Activated CD4-positive, alpha-beta memory T cell treated with anti-CD3 and anti-CD28 coated beads, Interleukin-2, amount 10 ng/mL, durations not matched to agents 7 days and 5 days (primary cell): ENCODE results near the gene MTG2. TPM values are rescaled to one million over a fixed set of nuclear protein-coding genes. Genes with fewer than 3 reads are reported as not detected.

Experiments used
- CTCF ChIA-PET: fragments of 350-600 bp; sonication (Branson Sonifier 250); formaldehyde crosslinking; loops from one replicate; lab custom pipeline; 2021; ENCODE audit warnings: antibody characterized with exemption, inconsistent platforms; lab: Charles Lee
- POLR2A ChIA-PET: fragments of 350-600 bp; sonication (Branson Sonifier 250); formaldehyde crosslinking; loops from one replicate; lab custom pipeline; 2021; ENCODE audit warnings: antibody characterized with exemption; lab: Charles Lee
- DNase-seq: peaks from one replicate; pipeline ENCODE4 v3.0.0-alpha.2; 2020
- H3K27ac Mint-ChIP-seq: one replicate; pipeline ENCODE4 v1.8.0; 2021; ENCODE audit warnings: mild to moderate bottlenecking, mixed read lengths
- H3K27me3 Mint-ChIP-seq: one replicate; pipeline ENCODE4 v1.8.0; 2021; ENCODE audit warnings: mixed read lengths
- H3K36me3 Mint-ChIP-seq: one replicate; pipeline ENCODE4 v1.8.0; 2021; ENCODE audit warnings: low read depth, mixed read lengths
- H3K4me1 Mint-ChIP-seq: one replicate; pipeline ENCODE4 v1.8.0; 2021; ENCODE audit warnings: mixed read lengths
- H3K4me3 Mint-ChIP-seq: one replicate; pipeline ENCODE4 v1.8.0; 2021; ENCODE audit warnings: mild to moderate bottlenecking, mixed read lengths
- H3K9me3 Mint-ChIP-seq: one replicate; pipeline ENCODE4 v1.8.0; 2021; ENCODE audit warnings: mixed read lengths
- total RNA-seq, 2 experiments: library from RNA; stranded (reverse); gene quantifications; one replicate each; pipeline ENCODE4 v1.2.3, GENCODE V29; 2021

Gene MTG2
- total RNA-seq, 2 experiments from 2014 or later, result 25.6 to 27.2 TPM

DNA sequence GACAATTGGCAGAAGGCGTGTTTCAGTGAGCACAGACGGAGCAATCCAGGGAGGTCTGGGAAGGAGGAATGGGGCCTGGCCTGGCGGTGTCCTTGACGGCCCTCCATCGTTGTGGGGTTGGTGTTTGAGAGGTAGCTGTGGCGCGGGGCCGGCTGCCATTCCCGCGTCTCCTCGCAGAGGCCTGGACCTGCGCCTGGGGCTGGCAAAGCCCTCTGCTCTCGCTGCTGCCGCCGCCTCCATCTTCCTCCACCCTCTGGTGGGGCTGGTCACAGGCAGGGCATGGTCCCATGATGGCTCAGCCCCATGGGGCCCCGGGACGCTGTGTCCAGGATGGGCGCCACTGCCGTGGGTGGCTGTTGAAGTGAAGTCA, 63.1 kb downstream of the MTG2 start:
- POLR2A ChIA-PET, result no interaction called here
- Mint-ChIP-seq H3K27ac (no peak overlapping the region), H3K27me3 (no peaks in the 10 kb centered on the region), H3K9me3 (no peaks in the 10 kb centered on the region), H3K4me3 (no peak overlapping the region), H3K36me3 (peaks cover 10% of the 10 kb centered on the region), H3K4me1 (peaks cover 18% of the 10 kb centered on the region)
- CTCF ChIA-PET, result interaction anchor here (0.6 kb wide), 1 partner anchor 12 kb away, joined by 3 read pairs; no protein-coding TSS in a partner anchor
- DNase-seq, result no peak

DNA sequence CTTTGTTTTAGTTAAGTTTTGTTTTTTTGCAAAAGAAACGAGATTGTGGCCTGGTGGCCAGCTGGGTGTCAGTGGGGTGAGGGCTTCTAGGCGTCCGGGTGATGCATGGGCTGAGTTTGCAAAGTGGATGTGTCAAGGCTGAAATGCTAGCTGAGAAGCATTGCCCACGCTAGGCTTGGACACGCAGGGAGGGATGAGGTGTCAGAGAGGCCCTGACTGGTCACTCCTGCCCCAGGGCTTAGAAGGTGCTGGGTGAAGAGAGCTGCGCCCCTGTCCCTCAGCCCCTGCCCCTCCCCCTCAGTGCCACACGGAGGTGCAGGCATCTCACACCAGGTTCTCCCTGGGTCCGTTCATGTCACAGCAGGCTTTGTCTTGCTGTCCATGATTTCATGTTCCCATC, 63.6 kb downstream of the MTG2 start:
- Mint-ChIP-seq H3K4me1 (peaks cover 15% of the 10 kb centered on the region), H3K4me3 (no peak overlapping the region), H3K27ac (no peak overlapping the region), H3K27me3 (no peaks in the 10 kb centered on the region), H3K36me3 (peaks cover 8% of the 10 kb centered on the region), H3K9me3 (no peaks in the 10 kb centered on the region)
- DNase-seq, result no peak
- POLR2A ChIA-PET, result no interaction called here
- CTCF ChIA-PET, result no interaction called here

DNA sequence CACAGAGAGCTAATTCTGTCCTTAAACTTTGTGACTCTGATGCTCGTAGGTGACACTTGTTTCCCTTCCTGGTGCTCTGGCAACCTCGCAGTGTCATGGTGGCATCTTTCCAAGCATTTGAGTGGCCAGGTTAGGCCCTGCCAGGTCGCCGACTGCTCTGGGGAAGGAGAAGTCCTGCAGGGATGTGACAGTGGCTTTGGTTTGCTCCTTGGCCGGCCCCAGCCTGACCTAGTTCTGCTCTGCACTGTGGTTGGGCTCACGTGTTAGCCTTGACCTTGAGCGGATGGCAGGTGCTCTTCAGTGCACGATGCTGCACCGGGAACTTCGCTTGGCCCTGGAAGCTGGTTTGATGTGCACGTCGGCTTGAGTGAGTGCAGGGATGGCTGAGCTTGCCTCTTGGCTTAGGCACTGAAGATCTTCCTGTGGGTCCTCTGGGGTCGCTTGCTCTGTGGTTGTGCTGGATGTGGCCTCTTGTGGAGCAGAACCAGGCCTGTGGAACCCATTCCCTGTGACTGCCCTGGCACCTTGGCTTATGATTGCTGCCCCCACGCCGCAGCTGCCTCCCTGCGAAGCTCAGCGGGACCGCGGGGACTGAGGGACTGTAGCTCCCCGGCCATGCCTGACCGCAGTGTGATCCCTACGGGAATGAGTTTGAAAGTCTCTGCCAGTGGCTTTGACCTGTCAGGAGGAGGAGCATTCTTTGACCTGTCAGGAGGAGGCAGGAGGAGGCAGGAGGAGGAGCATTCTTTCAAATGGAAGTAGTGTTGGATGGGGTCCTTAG, 64.2 kb downstream of the MTG2 start:
- H3K27me3 Mint-ChIP-seq, result no peaks in the 10 kb centered on the region
- ChIA-PET CTCF (no interaction called here), POLR2A (no interaction called here)
- H3K9me3 Mint-ChIP-seq, result no peaks in the 10 kb centered on the region
- peaks cover 8% of the 10 kb centered on the region for H3K4me1 Mint-ChIP-seq
- H3K27ac Mint-ChIP-seq, result no peak overlapping the region
- peaks cover 5% of the 10 kb centered on the region for H3K36me3 Mint-ChIP-seq
- no peak for DNase-seq
- no peak overlapping the region for H3K4me3 Mint-ChIP-seq

DNA sequence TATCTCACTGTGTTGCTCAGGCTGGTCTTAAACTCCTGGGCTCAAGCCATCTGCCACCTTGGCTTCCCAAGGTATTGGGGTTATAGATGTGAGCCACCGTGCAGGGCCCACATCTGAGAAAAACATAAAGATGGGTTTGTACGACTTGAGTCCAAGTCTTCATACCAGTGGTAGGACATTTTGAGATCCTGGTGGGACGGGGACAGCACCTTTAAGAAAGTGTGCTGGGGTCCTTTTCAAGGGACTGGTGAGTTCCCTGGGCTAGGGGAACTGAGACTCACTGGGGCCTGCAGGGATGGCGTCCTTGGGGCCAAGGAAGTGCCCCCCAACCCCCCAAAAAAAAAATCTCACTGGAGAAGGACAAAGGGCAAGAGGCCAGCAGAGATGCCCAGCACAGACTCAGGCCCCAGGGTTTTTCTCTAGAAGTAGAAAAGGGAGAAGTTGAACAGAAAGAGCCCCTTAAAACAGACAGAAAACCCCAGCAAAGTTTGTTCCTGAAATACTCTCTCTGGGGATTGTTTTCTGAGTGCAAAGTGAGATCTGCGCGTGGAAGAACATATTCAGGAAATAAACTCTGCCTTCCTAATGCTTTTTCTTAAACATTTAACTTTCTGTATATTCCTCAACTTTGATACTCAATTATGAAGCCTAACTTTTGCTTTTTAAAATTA, 66.2 kb downstream of the MTG2 start:
- H3K4me3 Mint-ChIP-seq, result no peak overlapping the region
- DNase-seq, result no peak
- no peak overlapping the region for H3K27ac Mint-ChIP-seq
- H3K4me1 Mint-ChIP-seq, result peaks cover 6% of the 10 kb centered on the region
- H3K9me3 Mint-ChIP-seq, result no peaks in the 10 kb centered on the region
- H3K36me3 Mint-ChIP-seq, result no peaks in the 10 kb centered on the region
- POLR2A ChIA-PET, result interaction anchor here (0.9 kb wide), 1 partner anchor 116 kb away, joined by 3 read pairs; no protein-coding TSS in a partner anchor
- no peaks in the 10 kb centered on the region for H3K27me3 Mint-ChIP-seq
- CTCF ChIA-PET, result no interaction called here

DNA sequence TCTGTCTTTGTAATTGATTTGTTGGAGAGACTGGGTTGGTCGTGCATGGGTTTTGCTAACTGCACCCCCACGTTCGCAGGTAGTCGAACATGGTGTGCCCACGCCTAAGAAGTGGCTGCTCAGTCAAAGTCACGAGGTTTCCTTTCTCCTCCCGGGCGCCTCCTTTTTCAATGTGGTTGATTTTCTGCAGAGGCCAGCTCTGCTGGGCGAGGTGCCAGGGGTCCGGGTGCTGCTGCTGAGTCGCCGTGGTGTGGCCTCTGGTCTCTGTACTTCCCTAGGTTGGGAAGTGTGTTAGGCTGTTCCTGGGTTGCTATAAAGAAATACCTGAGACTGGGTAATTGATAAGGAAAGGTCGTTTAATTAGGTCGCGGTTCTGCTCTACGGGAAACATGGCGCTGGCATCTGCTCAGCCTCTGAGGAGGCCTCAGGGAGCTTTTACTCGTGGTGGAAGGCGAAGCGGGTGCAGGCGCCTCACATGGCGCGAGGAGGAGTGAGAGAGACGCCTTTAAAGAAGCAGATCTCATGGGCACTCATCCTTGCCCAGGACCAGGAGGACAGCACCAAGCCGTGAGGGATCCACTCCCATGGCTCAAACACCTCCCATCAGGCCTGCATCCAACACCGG, 69.6 kb downstream of the MTG2 start:
- Mint-ChIP-seq H3K4me1 (peaks cover 2% of the 10 kb centered on the region), H3K9me3 (no peaks in the 10 kb centered on the region), H3K27me3 (no peaks in the 10 kb centered on the region), H3K36me3 (no peaks in the 10 kb centered on the region), H3K4me3 (no peak overlapping the region), H3K27ac (no peak overlapping the region)
- DNase-seq, result no peak
- POLR2A ChIA-PET, result no interaction called here
- CTCF ChIA-PET, result no interaction called here

Other genes with a start within 250 kb of the MTG2 start
- gene TAF4, start 117.1 kb upstream of the MTG2 start, total RNA-seq, result 10 to 100 TPM; 18.0 to 20.0 TPM
- gene LSM14B, start 60.6 kb upstream of the MTG2 start, total RNA-seq, result 10 to 100 TPM; 38.9 to 39.0 TPM
- gene PSMA7, start 39.6 kb upstream of the MTG2 start, total RNA-seq, result 100 to 1,000 TPM; 243 to 246 TPM
- gene SS18L1, start 39.3 kb upstream of the MTG2 start, total RNA-seq, result 10 to 100 TPM; 15.1 to 16.7 TPM
- gene HRH3, start 37.2 kb downstream of the MTG2 start, total RNA-seq, result not detected
- 10 to 100 TPM; 40.3 to 40.6 TPM for gene OSBPL2, start 55.5 kb downstream of the MTG2 start, total RNA-seq
- gene ADRM1, start 120.0 kb downstream of the MTG2 start, total RNA-seq, result 10 to 100 TPM; 90.1 to 91.0 TPM
- gene LAMA5, start 184.3 kb downstream of the MTG2 start, total RNA-seq, result under 1 TPM; 0.33 to 0.63 TPM
- gene RPS21, start 204.1 kb downstream of the MTG2 start, total RNA-seq, result 1,000 to 10,000 TPM; 1,751 to 1,764 TPM
- gene CABLES2, start 224.3 kb downstream of the MTG2 start, total RNA-seq, result 10 to 100 TPM; 13.2 to 13.7 TPM
- gene RBBP8NL, start 244.5 kb downstream of the MTG2 start, total RNA-seq, result not detected